HEK293 (cell line): ENCODE data around the gene S100A11.
A peak's percentile ranks its signal among the peaks of the same experiment; 100 is the strongest.

Experiments used
- CTCF ChIA-PET: fragments of 350-600 bp; formaldehyde crosslinking; extraction: SDS; loops from one replicate; lab custom pipeline; 2021; ENCODE audit warnings: antibody characterized with exemption; lab: Yijun Ruan, JAX
- POLR2A ChIA-PET: fragments of 300-600 bp; formaldehyde crosslinking; extraction: SDS; loops from one replicate; lab custom pipeline; 2020; ENCODE audit warnings: antibody characterized with exemption, inconsistent platforms; lab: Yijun Ruan, JAX
- H3K27ac ChIP-seq: fragments of 200-500 bp; sonication (Bioruptor generic); 2 replicates; pipeline ENCODE4 v1.5.1; 2014; ENCODE audit warnings: low read depth, low read length, control low read depth, inconsistent platforms; ENCODE audit errors: extremely low read depth
- H3K36me3 ChIP-seq, 2 experiments: fragments of 200-500 bp in 1 of 2; sonication (Bioruptor generic) in 1 of 2; 1 replicate in 1 of 2; 2 replicates in 1 of 2; pipeline ENCODE4 v1.5.1; 2014 to 2017; ENCODE audit warnings: inconsistent platforms in 2 of 2, low read length in 2 of 2; ENCODE audit not compliant: control insufficient read depth in 2 of 2, insufficient read depth in 1 of 2
- H3K4me1 ChIP-seq: fragments of 200-500 bp; sonication (Bioruptor generic); 2 replicates; pipeline ENCODE4 v1.5.1; 2014; ENCODE audit warnings: mild to moderate bottlenecking, low read length, inconsistent platforms; ENCODE audit not compliant: control insufficient read depth, insufficient read depth
- H3K4me3 ChIP-seq: 2 replicates; pipeline ENCODE4 v1.5.1; 2011; ENCODE audit warnings: low read depth, mild to moderate bottlenecking, control low read depth, low read length, moderate library complexity
- H3K9me3 ChIP-seq: fragments of 200-500 bp; sonication (Bioruptor generic); 2 replicates; pipeline ENCODE4 v1.5.1; 2014; ENCODE audit warnings: low read depth, low read length, inconsistent platforms; ENCODE audit not compliant: control insufficient read depth, insufficient read depth
- EGR2 ChIP-seq: fragments of 450-650 bp; formaldehyde crosslinking; IDR thresholded peaks from 2 replicates; pipeline ENCODE4 v1.5.1; 2016; ENCODE audit warnings: low read depth, missing biosample characterization, missing genetic modification characterization
- GLI4 ChIP-seq: fragments of 450-650 bp; formaldehyde crosslinking; IDR thresholded peaks from 2 replicates; pipeline ENCODE4 v1.5.1; 2016; ENCODE audit warnings: missing biosample characterization, missing genetic modification characterization
- HOXC10 ChIP-seq: sonication (generic); formaldehyde crosslinking; IDR thresholded peaks from 2 replicates; pipeline ENCODE4 v1.8.1; 2023; ENCODE audit warnings: mild to moderate bottlenecking, missing genetic modification reagents
- IKZF3 ChIP-seq: fragments of 450-650 bp; IDR thresholded peaks from 2 replicates; pipeline ENCODE4 v1.5.0; 2018; ENCODE audit warnings: missing biosample characterization, mild to moderate bottlenecking, missing genetic modification characterization, moderate library complexity
- MYNN ChIP-seq: fragments of 450-650 bp; formaldehyde crosslinking; IDR thresholded peaks from 2 replicates; pipeline ENCODE4 v1.5.1; 2016; ENCODE audit warnings: missing biosample characterization, missing genetic modification characterization, borderline replicate concordance
- PATZ1 ChIP-seq: fragments of 450-650 bp; formaldehyde crosslinking; IDR thresholded peaks from 2 replicates; pipeline ENCODE4 v1.5.1; 2016; ENCODE audit warnings: missing biosample characterization, missing genetic modification characterization
- SP2 ChIP-seq: fragments of 450-650 bp; formaldehyde crosslinking; IDR thresholded peaks from 2 replicates; pipeline ENCODE4 v1.5.1; 2016; ENCODE audit warnings: missing biosample characterization, missing genetic modification characterization
- WT1 ChIP-seq: fragments of 450-650 bp; formaldehyde crosslinking; IDR thresholded peaks from 2 replicates; pipeline ENCODE4 v1.5.1; 2016; ENCODE audit warnings: missing biosample characterization, missing genetic modification characterization
- ZBTB20 ChIP-seq: fragments of 450-650 bp; formaldehyde crosslinking; IDR thresholded peaks from 2 replicates; pipeline ENCODE4 v1.5.1; 2016; ENCODE audit warnings: missing biosample characterization, missing genetic modification characterization
- ZBTB8A ChIP-seq: fragments of 450-650 bp; formaldehyde crosslinking; IDR thresholded peaks from 2 replicates; pipeline ENCODE4 v1.5.1; 2016; ENCODE audit warnings: missing biosample characterization, missing genetic modification characterization
- ZFHX2 ChIP-seq: fragments of 450-650 bp; formaldehyde crosslinking; conservative IDR thresholded peaks from 2 replicates; pipeline ENCODE4 v1.5.1; 2016; ENCODE audit warnings: missing biosample characterization, missing genetic modification characterization
- ZFP69B ChIP-seq: fragments of 450-650 bp; formaldehyde crosslinking; IDR thresholded peaks from 2 replicates; pipeline ENCODE4 v1.5.1; 2016; ENCODE audit warnings: missing biosample characterization, missing genetic modification characterization
- ZNF112 ChIP-seq: fragments of 450-650 bp; formaldehyde crosslinking; IDR thresholded peaks from 2 replicates; pipeline ENCODE4 v1.5.0; 2017; ENCODE audit warnings: missing biosample characterization, missing genetic modification characterization
- ZNF121 ChIP-seq: fragments of 450-650 bp; formaldehyde crosslinking; IDR thresholded peaks from 2 replicates; pipeline ENCODE4 v1.5.1; 2016; ENCODE audit warnings: missing biosample characterization, missing genetic modification characterization
- ZNF16 ChIP-seq: fragments of 450-650 bp; formaldehyde crosslinking; IDR thresholded peaks from 2 replicates; pipeline ENCODE4 v1.5.1; 2016; ENCODE audit warnings: low read depth, missing biosample characterization, missing genetic modification characterization
- ZNF223 ChIP-seq: fragments of 450-650 bp; formaldehyde crosslinking; IDR thresholded peaks from 2 replicates; pipeline ENCODE4 v1.5.1; 2016; ENCODE audit warnings: missing biosample characterization, missing genetic modification characterization
- ZNF248 ChIP-seq: fragments of 450-650 bp; formaldehyde crosslinking; IDR thresholded peaks from 2 replicates; pipeline ENCODE4 v1.5.1; 2017; ENCODE audit warnings: missing biosample characterization, missing genetic modification characterization
- ZNF26 ChIP-seq: fragments of 450-650 bp; formaldehyde crosslinking; IDR thresholded peaks from 2 replicates; pipeline ENCODE4 v1.5.1; 2016; ENCODE audit warnings: missing biosample characterization, missing genetic modification characterization
- ZNF280D ChIP-seq: fragments of 450-650 bp; formaldehyde crosslinking; IDR thresholded peaks from 2 replicates; pipeline ENCODE4 v1.5.1; 2016; ENCODE audit warnings: missing biosample characterization, missing genetic modification characterization
- ZNF341 ChIP-seq: fragments of 450-650 bp; formaldehyde crosslinking; IDR thresholded peaks from 2 replicates; pipeline ENCODE4; 2016; ENCODE audit warnings: low read depth, missing biosample characterization, missing genetic modification characterization
- ZNF37A ChIP-seq: fragments of 450-650 bp; IDR thresholded peaks from 2 replicates; pipeline ENCODE4 v1.5.1; 2018; ENCODE audit warnings: missing biosample characterization, missing genetic modification characterization
- ZNF398 ChIP-seq: fragments of 450-650 bp; formaldehyde crosslinking; IDR thresholded peaks from 2 replicates; pipeline ENCODE4 v1.5.1; 2017; ENCODE audit warnings: missing biosample characterization, missing genetic modification characterization
- ZNF473 ChIP-seq: fragments of 450-650 bp; formaldehyde crosslinking; IDR thresholded peaks from 2 replicates; pipeline ENCODE4 v1.5.1; 2017; ENCODE audit warnings: missing biosample characterization, missing genetic modification characterization
- ZNF48 ChIP-seq: fragments of 450-650 bp; formaldehyde crosslinking; IDR thresholded peaks from 2 replicates; pipeline ENCODE4 v1.5.1; 2016; ENCODE audit warnings: missing biosample characterization, missing genetic modification characterization
- ZNF521 ChIP-seq: fragments of 450-650 bp; formaldehyde crosslinking; IDR thresholded peaks from 2 replicates; pipeline ENCODE4 v1.5.1; 2017; ENCODE audit warnings: missing biosample characterization, mild to moderate bottlenecking, missing genetic modification characterization
- ZNF624 ChIP-seq: fragments of 450-650 bp; formaldehyde crosslinking; IDR thresholded peaks from 2 replicates; pipeline ENCODE4 v1.5.1; 2017; ENCODE audit warnings: missing biosample characterization, missing genetic modification characterization
- ZNF664 ChIP-seq: fragments of 450-650 bp; formaldehyde crosslinking; IDR thresholded peaks from 2 replicates; pipeline ENCODE4 v1.5.1; 2016; ENCODE audit warnings: missing biosample characterization, missing genetic modification characterization
- ZNF768 ChIP-seq: fragments of 450-650 bp; formaldehyde crosslinking; IDR thresholded peaks from 2 replicates; pipeline ENCODE4 v1.5.1; 2018; ENCODE audit warnings: missing biosample characterization, mild to moderate bottlenecking, missing genetic modification characterization
- ZNF792 ChIP-seq: fragments of 450-650 bp; formaldehyde crosslinking; IDR thresholded peaks from 2 replicates; pipeline ENCODE4 v1.5.1; 2016; ENCODE audit warnings: missing biosample characterization, missing genetic modification characterization
- ZNF837 ChIP-seq: fragments of 450-650 bp; formaldehyde crosslinking; IDR thresholded peaks from 2 replicates; pipeline ENCODE4 v1.5.1; 2016; ENCODE audit warnings: missing biosample characterization, missing genetic modification characterization

S100A11 gene

GRCh38 chr1:152043870-152044269 is 7.1 kb upstream of the S100A11 start (continued):
- TF ChIP-seq ZNF280D: no peak
- TF ChIP-seq ZBTB20 (tag by site-specific recombination): no peak
- TF ChIP-seq PATZ1 (tag by site-specific recombination): no peak
- no peak for TF ChIP-seq ZFP69B (tag by site-specific recombination)

- ChIA-PET CTCF (interaction anchor here (1.0 to 1.6 kb wide), 4 partner anchors 13 to 140 kb away, joined by 3 to 8 read pairs (median 4); no protein-coding TSS in a partner anchor), POLR2A (no interaction called here)
- no peaks in the 10 kb centered on the region for H3K36me3 ChIP-seq
- no peaks in the 10 kb centered on the region for H3K9me3 ChIP-seq
- TF ChIP-seq WT1 (tag by site-specific recombination) (no peak), SP2 (tag by site-specific recombination) (no peak), EGR2 (tag by site-specific recombination) (peak; percentile 85), ZNF521 (no peak), IKZF3 (tag by site-specific recombination) (no peak), ZNF398 (no peak), ZNF223 (no peak), ZFHX2 (tag by site-specific recombination) (peak; percentile 81), ZNF37A (tag by site-specific recombination) (no peak), ZNF121 (no peak), ZNF248 (no peak), ZNF48 (tag by site-specific recombination) (no peak), ZNF837 (no peak), GLI4 (tag by site-specific recombination) (no peak), ZNF112 (no peak)
- no peak overlapping the region for H3K4me3 ChIP-seq
- no peaks in the 10 kb centered on the region; the same call in 1 of the 2 replicates for H3K4me1 ChIP-seq
- H3K27ac ChIP-seq: no peak overlapping the region
Measured at GRCh38 chr1:152042030-152042429, 5.2 kb upstream of the S100A11 start.

GRCh38 chr1:152039886-152040285 is 3.1 kb upstream of the S100A11 start:
- H3K9me3 ChIP-seq: no peaks in the 10 kb centered on the region
- no peaks in the 10 kb centered on the region; the same call in 1 of the 2 replicates for H3K4me1 ChIP-seq
- H3K4me3 ChIP-seq: no peak overlapping the region
- CTCF ChIA-PET: interaction anchor here (0.5 to 1.6 kb wide), 4 partner anchors 9 to 72 kb away, joined by 3 to 6 read pairs (median 4); no protein-coding TSS in a partner anchor
- POLR2A ChIA-PET: interaction anchor here (1.4 kb wide), 1 partner anchor 8 kb away, joined by 3 read pairs; no protein-coding TSS in a partner anchor
- no peaks in the 10 kb centered on the region for H3K36me3 ChIP-seq
- no peak overlapping the region for H3K27ac ChIP-seq
- no peak for TF ChIP-seq ZNF473
- TF ChIP-seq IKZF3 (tag by site-specific recombination): no peak
- TF ChIP-seq HOXC10 (CRISPR knock-in tag): no peak
- no peak for TF ChIP-seq ZNF16 (tag by site-specific recombination)
- no peak for TF ChIP-seq ZBTB8A
- TF ChIP-seq ZNF26 (tag by site-specific recombination): no peak
- no peak for TF ChIP-seq ZNF624 (tag by site-specific recombination)
- TF ChIP-seq MYNN (tag by site-specific recombination): no peak
- no peak for TF ChIP-seq ZNF341 (tag by site-specific recombination)
- TF ChIP-seq ZNF664 (tag by site-specific recombination): no peak
- no peak for TF ChIP-seq ZNF768 (tag by site-specific recombination)
- no peak for TF ChIP-seq ZNF792 (tag by site-specific recombination)
